ENCODE data around the gene CRYL1.

The CRYL1 gene

DNA sequence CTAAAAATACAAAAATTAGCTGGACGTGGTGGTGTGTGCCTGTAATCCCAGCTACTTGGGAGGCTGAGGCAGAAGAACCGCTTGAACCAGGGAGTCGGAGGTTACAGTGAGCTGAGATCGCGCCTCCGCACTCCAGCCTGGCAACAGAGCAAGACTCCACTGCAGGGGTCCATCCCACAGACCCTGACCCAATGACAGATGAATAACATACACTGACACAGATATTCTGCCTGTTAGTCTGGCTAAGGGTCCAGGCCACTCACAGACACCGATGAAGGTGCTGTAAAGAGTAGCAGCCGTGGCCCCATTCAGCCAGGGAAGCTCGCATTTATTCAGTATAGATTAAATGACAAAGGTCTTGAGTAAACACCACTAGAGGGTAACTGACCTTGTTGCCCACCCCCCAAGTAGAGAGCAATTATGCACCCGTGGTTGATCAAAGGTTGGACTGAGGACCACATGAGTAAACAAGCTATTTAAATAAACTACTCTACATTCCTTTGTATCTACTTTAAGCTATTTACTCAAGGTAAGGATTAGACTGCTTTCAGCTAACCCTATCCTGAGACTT lies 8.5 kb upstream of the CRYL1 start:
- H2AFZ ChIP-seq (ENCODE audit: low read depth, low read length, severe bottlenecking) = no peak overlapping the region
- H3K4me2 ChIP-seq (ENCODE audit: low read depth, low read length, poor library complexity, severe bottlenecking) = no peak overlapping the region
- no peaks in the 10 kb centered on the region for H3F3A ChIP-seq (ENCODE audit: insufficient read depth)
- H3K79me2 ChIP-seq (ENCODE audit: insufficient read depth, low read length) = no peaks in the 10 kb centered on the region
- TF ChIP-seq EZH2phosphoT487 (conservative IDR thresholded peaks at IDR 0.05; ENCODE audit: low read length) (no peak), CTCF (IDR thresholded peaks at IDR 0.05; ENCODE audit: insufficient read depth, low read length, poor library complexity, severe bottlenecking) (no peak)
- H3K4me3 ChIP-seq (ENCODE audit: insufficient read depth, low read length, poor library complexity, severe bottlenecking) = no peak overlapping the region
- H3K27ac ChIP-seq (ENCODE audit: low read depth, low read length) = no peak overlapping the region
- no peaks in the 10 kb centered on the region for H3K9me2 ChIP-seq (replicated peaks; ENCODE audit: insufficient read depth, low read length)
- H3K27me3 ChIP-seq (ENCODE audit: low read length) = no peaks in the 10 kb centered on the region
- no peak overlapping the region for H3K9ac ChIP-seq (ENCODE audit: low read length)
- no peaks in the 10 kb centered on the region for H4K20me1 ChIP-seq (ENCODE audit: low read depth, low read length)
- peaks cover 6% of the 10 kb centered on the region; the same call in 1 of the 2 replicates for H3K36me3 ChIP-seq (ENCODE audit: low read length)
- H3K9me3 ChIP-seq (ENCODE audit: insufficient read depth, low read length) = 0 out of 2 replicates have a peak, but pooled peaks cover 3% of the 10 kb centered on the region

DNA sequence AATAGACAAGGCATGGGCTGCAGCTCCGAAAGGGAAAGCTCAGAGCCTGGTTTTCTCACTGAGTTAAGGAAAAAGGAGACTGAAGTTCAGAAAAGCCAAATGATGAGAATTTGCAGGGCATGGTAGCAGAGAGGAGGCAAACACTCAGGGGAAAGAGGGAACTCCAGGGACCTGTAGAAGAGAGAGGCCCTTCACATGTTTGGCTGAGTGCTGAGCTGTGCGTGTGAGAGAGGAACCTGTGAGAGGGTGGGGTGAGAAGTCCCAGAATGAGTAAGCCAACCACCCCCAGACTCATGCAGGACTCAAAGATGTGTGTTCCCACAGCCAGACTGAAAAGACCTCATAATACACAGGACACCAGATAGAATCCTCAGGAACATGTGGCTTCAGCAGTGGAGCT lies 2.8 kb upstream of the CRYL1 start:
- Histone ChIP-seq H3K9ac (ENCODE audit: low read length) (no peak overlapping the region), H3K79me2 (ENCODE audit: insufficient read depth, low read length) (no peaks in the 10 kb centered on the region), H3K27ac (ENCODE audit: low read depth, low read length) (no peak overlapping the region), H3K9me2 (replicated peaks; ENCODE audit: insufficient read depth, low read length) (no peaks in the 10 kb centered on the region), H2AFZ (ENCODE audit: low read depth, low read length, severe bottlenecking) (no peak overlapping the region), H3F3A (ENCODE audit: insufficient read depth) (no peaks in the 10 kb centered on the region), H3K9me3 (ENCODE audit: insufficient read depth, low read length) (no peaks in the 10 kb centered on the region), H3K27me3 (ENCODE audit: low read length) (no peaks in the 10 kb centered on the region), H4K20me1 (ENCODE audit: low read depth, low read length) (no peaks in the 10 kb centered on the region), H3K36me3 (ENCODE audit: low read length) (no peaks in the 10 kb centered on the region), H3K4me2 (ENCODE audit: low read depth, low read length, poor library complexity, severe bottlenecking) (no peak overlapping the region), H3K4me3 (ENCODE audit: insufficient read depth, low read length, poor library complexity, severe bottlenecking) (no peak overlapping the region)
- TF ChIP-seq CTCF (IDR thresholded peaks at IDR 0.05; ENCODE audit: insufficient read depth, low read length, poor library complexity, severe bottlenecking) = no peak
- no peak for TF ChIP-seq EZH2phosphoT487 (conservative IDR thresholded peaks at IDR 0.05; ENCODE audit: low read length)

DNA sequence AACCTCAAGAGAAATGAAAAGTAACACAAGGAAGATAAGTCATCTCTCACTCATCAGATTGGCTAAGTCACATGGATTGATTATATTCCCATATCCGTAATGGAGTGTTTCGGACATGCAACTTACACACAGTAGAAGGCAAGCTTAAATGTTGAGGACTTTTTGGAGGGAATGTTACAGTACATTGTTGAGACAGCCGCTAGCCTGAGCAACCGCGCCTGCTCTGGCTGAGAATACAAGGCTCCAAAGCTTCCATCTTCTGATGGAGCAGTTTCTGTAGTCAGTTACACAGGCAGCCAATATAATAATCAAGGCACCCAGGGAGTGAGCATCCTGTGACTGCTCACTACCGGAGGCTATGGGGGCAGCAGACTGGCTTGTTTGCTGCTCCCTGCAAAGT lies 1.0 kb upstream of the CRYL1 start:
- Histone ChIP-seq H3K9me2 (replicated peaks; ENCODE audit: insufficient read depth, low read length) (no peaks in the 10 kb centered on the region), H3K4me2 (ENCODE audit: low read depth, low read length, poor library complexity, severe bottlenecking) (peak overlapping the region; percentile 61), H3K27me3 (ENCODE audit: low read length) (no peaks in the 10 kb centered on the region), H3K27ac (ENCODE audit: low read depth, low read length) (no peak overlapping the region), H3K36me3 (ENCODE audit: low read length) (no peaks in the 10 kb centered on the region), H3K9ac (ENCODE audit: low read length) (peak overlapping the region; percentile 55; the same call in 1 of the 2 replicates), H3K9me3 (ENCODE audit: insufficient read depth, low read length) (no peaks in the 10 kb centered on the region), H2AFZ (ENCODE audit: low read depth, low read length, severe bottlenecking) (peak overlapping the region; percentile 77), H3K4me3 (ENCODE audit: insufficient read depth, low read length, poor library complexity, severe bottlenecking) (no peak overlapping the region), H3K79me2 (ENCODE audit: insufficient read depth, low read length) (no peaks in the 10 kb centered on the region), H4K20me1 (ENCODE audit: low read depth, low read length) (no peaks in the 10 kb centered on the region), H3F3A (ENCODE audit: insufficient read depth) (no peaks in the 10 kb centered on the region)
- no peak for TF ChIP-seq CTCF (IDR thresholded peaks at IDR 0.05; ENCODE audit: insufficient read depth, low read length, poor library complexity, severe bottlenecking)
- TF ChIP-seq EZH2phosphoT487 (conservative IDR thresholded peaks at IDR 0.05; ENCODE audit: low read length) = no peak

All from SU-DHL-6 (cell line).